PC-3 (cell line): ENCODE measurements around the gene EIF3D. TPM values are rescaled to one million over a fixed set of nuclear protein-coding genes. Genes with fewer than 3 reads are reported as not detected.

Experiments used
- ATAC-seq: fragments of 200-7000 bp; cut with Tn5 transposase; 2 replicates; pipeline ENCODE4 v1.9.1; 2020; ENCODE audit warnings: mild to moderate bottlenecking, moderate library complexity
- BruUV-seq: library from RNA; stranded (reverse); fragments of 400-500 nt; replicated peaks from 2 replicates; lab custom pipeline; 2021; lab: Mats Ljungman, UMichigan
- CTCF ChIA-PET: fragments of 300-600 bp; sonication (Branson Sonifier 250); formaldehyde crosslinking; loops from one replicate; lab custom pipeline; 2022; ENCODE audit warnings: antibody characterized with exemption; lab: Charles Lee
- POLR2A ChIA-PET: fragments of 300-600 bp; sonication (Branson Sonifier 250); formaldehyde crosslinking; loops from one replicate; lab custom pipeline; 2022; ENCODE audit warnings: antibody characterized with exemption; ENCODE audit not compliant: unreplicated experiment; lab: Charles Lee
- DNase-seq: peaks from one replicate; pipeline ENCODE4 v3.0.0-alpha.2; 2015
- H2AFZ ChIP-seq: fragments of 300-600 bp; sonication (generic); 2 replicates; pipeline ENCODE4 v1.6.0; 2016; ENCODE audit warnings: antibody characterized with exemption, low read length
- H3F3A ChIP-seq: fragments of 300-600 bp; sonication (generic); one replicate; pipeline ENCODE4 v1.6.0; 2017; ENCODE audit warnings: antibody characterized with exemption, low read length, control low read depth, mild to moderate bottlenecking; ENCODE audit not compliant: unreplicated experiment
- H3K27ac ChIP-seq: fragments of 300-600 bp; sonication (generic); 2 replicates; pipeline ENCODE4 v1.5.1; 2016; ENCODE audit warnings: mild to moderate bottlenecking, low read length
- H3K27me3 ChIP-seq: fragments of 300-600 bp; sonication (generic); 2 replicates; pipeline ENCODE4 v1.6.1; 2016; ENCODE audit warnings: low read length, mixed read lengths
- H3K36me3 ChIP-seq: fragments of 300-600 bp; sonication (generic); 2 replicates; pipeline ENCODE4 v1.6.1; 2016; ENCODE audit warnings: low read depth, mixed run types, low read length, mixed read lengths
- H3K4me1 ChIP-seq: fragments of 300-600 bp; sonication (generic); 2 replicates; pipeline ENCODE4 v1.5.1; 2016; ENCODE audit warnings: low read length; ENCODE audit not compliant: insufficient read depth
- H3K4me2 ChIP-seq: fragments of 300-600 bp; sonication (generic); 2 replicates; pipeline ENCODE4 v1.6.0; 2016; ENCODE audit warnings: low read length
- H3K4me3 ChIP-seq: fragments of 300-600 bp; sonication (generic); 2 replicates; pipeline ENCODE4 v1.5.1; 2016; ENCODE audit warnings: mild to moderate bottlenecking, low read length, mixed read lengths
- H3K79me2 ChIP-seq: fragments of 300-600 bp; sonication (generic); 2 replicates; pipeline ENCODE4 v1.6.1; 2017; ENCODE audit warnings: low read length, mixed read lengths
- H3K9ac ChIP-seq: fragments of 300-600 bp; sonication (generic); 2 replicates; pipeline ENCODE4 v1.6.0; 2016; ENCODE audit warnings: mild to moderate bottlenecking, low read length
- H3K9me2 ChIP-seq: fragments of 300-600 bp; sonication (generic); replicated peaks from 2 replicates; pipeline ENCODE4 v1.6.1; 2016; ENCODE audit warnings: mixed run types, low read length, mixed read lengths
- H3K9me3 ChIP-seq: fragments of 300-600 bp; sonication (generic); 2 replicates; pipeline ENCODE4 v1.6.1; 2016; ENCODE audit warnings: low read length, mixed read lengths
- H4K20me1 ChIP-seq: fragments of 300-600 bp; sonication (generic); 2 replicates; pipeline ENCODE4 v1.6.1; 2016; ENCODE audit warnings: low read length, mixed read lengths
- EZH2 ChIP-seq: fragments of 300-600 bp; sonication (generic); IDR thresholded peaks from one replicate; pipeline ENCODE4 v1.6.1; 2017; ENCODE audit warnings: antibody characterized with exemption, mild to moderate bottlenecking, low read length; ENCODE audit not compliant: unreplicated experiment
- EZH2phosphoT487 ChIP-seq: fragments of 300-600 bp; sonication (generic); IDR thresholded peaks from 2 replicates; pipeline ENCODE4 v1.6.1; 2018; ENCODE audit warnings: mild to moderate bottlenecking, antibody characterized with exemption, low read length, borderline replicate concordance
- intact Hi-C: fragments of 100-400 bp; cut with micrococcal nuclease; formaldehyde crosslinking; loops from 2 replicates; pipeline ENCODE4 v1.9.0; 2023
- total RNA-seq: library from RNA; depleted of rRNA; stranded (reverse); fragments of >200 nt; gene quantifications from 2 replicates; pipeline ENCODE4 v1.2.3, GENCODE V29; 2014
- TF ChIP-seq, protein P1 (sequence below): fragments of 300-600 bp; sonication (generic); conservative IDR thresholded peaks from 2 replicates; pipeline ENCODE4 v1.5.1; 2017; ENCODE audit warnings: antibody characterized with exemption, low read depth, mild to moderate bottlenecking, low read length

The EIF3D gene
- total RNA-seq, 1 experiment from 2014 or later = 247 TPM

DNA sequence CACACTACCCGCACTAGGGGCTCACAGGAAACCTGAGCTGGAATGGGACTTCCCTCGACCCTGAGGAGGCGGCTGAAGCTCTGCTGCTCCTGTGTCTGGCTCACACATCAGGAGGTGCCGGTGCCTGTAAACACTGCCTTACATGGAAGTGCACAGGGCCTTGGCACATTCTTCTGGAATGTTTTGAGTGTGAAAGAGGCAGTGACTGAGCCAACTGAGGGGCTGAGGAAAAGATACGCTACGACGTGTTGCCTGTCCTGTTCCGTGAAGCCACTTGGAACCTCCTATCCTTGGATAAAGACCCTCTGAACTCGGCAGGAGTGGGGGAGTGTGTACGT is 58.0 kb downstream of the EIF3D start:
- no peaks in the 10 kb centered on the region for H3K9me3 ChIP-seq
- TF ChIP-seq, protein P1, sequence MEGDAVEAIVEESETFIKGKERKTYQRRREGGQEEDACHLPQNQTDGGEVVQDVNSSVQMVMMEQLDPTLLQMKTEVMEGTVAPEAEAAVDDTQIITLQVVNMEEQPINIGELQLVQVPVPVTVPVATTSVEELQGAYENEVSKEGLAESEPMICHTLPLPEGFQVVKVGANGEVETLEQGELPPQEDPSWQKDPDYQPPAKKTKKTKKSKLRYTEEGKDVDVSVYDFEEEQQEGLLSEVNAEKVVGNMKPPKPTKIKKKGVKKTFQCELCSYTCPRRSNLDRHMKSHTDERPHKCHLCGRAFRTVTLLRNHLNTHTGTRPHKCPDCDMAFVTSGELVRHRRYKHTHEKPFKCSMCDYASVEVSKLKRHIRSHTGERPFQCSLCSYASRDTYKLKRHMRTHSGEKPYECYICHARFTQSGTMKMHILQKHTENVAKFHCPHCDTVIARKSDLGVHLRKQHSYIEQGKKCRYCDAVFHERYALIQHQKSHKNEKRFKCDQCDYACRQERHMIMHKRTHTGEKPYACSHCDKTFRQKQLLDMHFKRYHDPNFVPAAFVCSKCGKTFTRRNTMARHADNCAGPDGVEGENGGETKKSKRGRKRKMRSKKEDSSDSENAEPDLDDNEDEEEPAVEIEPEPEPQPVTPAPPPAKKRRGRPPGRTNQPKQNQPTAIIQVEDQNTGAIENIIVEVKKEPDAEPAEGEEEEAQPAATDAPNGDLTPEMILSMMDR = no peak
- no peak for TF ChIP-seq EZH2phosphoT487
- no peak for TF ChIP-seq EZH2
- H3K9me2 ChIP-seq = no peaks in the 10 kb centered on the region
- H4K20me1 ChIP-seq = no peaks in the 10 kb centered on the region
- 0 out of 2 replicates have a peak overlapping the region, but pooled peaks have one; percentile 17 for H3K4me2 ChIP-seq
- H3K4me3 ChIP-seq = no peak overlapping the region
- ATAC-seq (no peak), DNase-seq (no peak)
- ChIA-PET POLR2A (no interaction called here), CTCF (interaction anchor here (1.3 kb wide), 1 partner anchor 100 kb away, joined by 5 read pairs; no protein-coding TSS in a partner anchor)
- no peaks in the 10 kb centered on the region for H3F3A ChIP-seq
- intact Hi-C loops = loop anchor here (1.0 kb wide), 2 partner anchors 138 to 170 kb away; no protein-coding TSS in a partner anchor
- no TSS peak for BruUV-seq
- no peak overlapping the region for H2AFZ ChIP-seq
- H3K27me3 ChIP-seq = no peaks in the 10 kb centered on the region
- peaks cover 52% of the 10 kb centered on the region for H3K4me1 ChIP-seq
- H3K9ac ChIP-seq = no peak overlapping the region
- H3K36me3 ChIP-seq = peaks cover 3% of the 10 kb centered on the region; the same call in 1 of the 2 replicates
- H3K27ac ChIP-seq = peak overlapping the region; percentile 44
- peaks cover 31% of the 10 kb centered on the region; the same call in 1 of the 2 replicates for H3K79me2 ChIP-seq

DNA sequence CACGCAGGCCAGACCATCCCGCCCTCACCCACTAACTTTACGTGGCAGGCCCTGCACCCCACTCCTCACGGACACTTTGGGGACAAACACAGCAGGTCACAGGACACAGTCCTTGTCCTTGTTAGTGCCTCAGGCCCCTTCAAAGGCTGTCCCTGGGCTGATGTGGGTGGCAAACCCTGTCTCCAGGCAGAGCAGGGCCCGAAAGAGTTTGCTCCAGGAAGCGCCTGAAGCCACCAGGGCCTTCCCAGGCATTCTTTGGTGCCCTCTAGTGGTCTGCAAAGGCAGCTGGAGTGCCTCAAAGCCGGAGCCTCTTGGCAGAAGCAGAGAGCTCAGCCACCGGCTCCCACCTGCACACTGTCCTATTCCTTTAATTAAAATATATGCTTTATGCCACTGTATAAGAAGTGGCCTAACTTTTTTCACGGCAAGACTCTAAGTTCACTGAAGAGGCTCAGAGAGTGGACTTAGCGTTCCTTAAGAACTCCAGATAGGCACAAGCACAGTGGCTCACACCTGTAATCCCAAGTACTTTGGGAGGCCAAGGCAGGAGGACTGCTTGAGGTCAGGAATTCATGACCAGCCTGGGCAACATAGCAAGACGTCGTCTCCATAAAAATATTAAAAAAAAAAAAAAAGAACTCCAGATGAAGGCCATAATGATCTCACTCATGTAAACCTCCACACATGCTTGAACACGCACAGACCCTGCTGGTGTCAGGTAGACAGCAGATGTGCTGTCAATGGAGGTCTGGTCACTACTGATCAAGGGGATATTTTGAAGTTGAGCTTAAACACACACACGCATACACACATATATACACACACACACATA is 58.6 kb downstream of the EIF3D start:
- no peaks in the 10 kb centered on the region for H3K9me2 ChIP-seq
- no peak overlapping the region for H3K9ac ChIP-seq
- intact Hi-C loops = loop anchor here (1.0 kb wide), 2 partner anchors 137 to 169 kb away; no protein-coding TSS in a partner anchor
- H3K4me3 ChIP-seq = no peak overlapping the region
- TF ChIP-seq EZH2phosphoT487 = no peak
- TF ChIP-seq, protein P1 = peak; percentile 82
- H3K4me2 ChIP-seq = peak overlapping the region; percentile 14; the same call in 1 of the 2 replicates
- peak; percentile 84 for DNase-seq
- ChIA-PET POLR2A (interaction anchor here (1.0 kb wide), 1 partner anchor 82 kb away, joined by 7 read pairs; the partner anchor contains the start of gene MYH9), CTCF (interaction anchor here (0.6 to 1.6 kb wide), 7 partner anchors 65 to 168 kb away, joined by 3 to 8 read pairs (median 4); no protein-coding TSS in a partner anchor)
- H3K4me1 ChIP-seq = peaks cover 58% of the 10 kb centered on the region
- H4K20me1 ChIP-seq = no peaks in the 10 kb centered on the region
- peaks cover 3% of the 10 kb centered on the region; the same call in 1 of the 2 replicates for H3K36me3 ChIP-seq
- no peaks in the 10 kb centered on the region for H3K9me3 ChIP-seq
- no peak overlapping the region for H2AFZ ChIP-seq
- peaks cover 31% of the 10 kb centered on the region; the same call in 1 of the 2 replicates for H3K79me2 ChIP-seq
- H3K27ac ChIP-seq = no peak overlapping the region
- no TSS peak for BruUV-seq
- no peaks in the 10 kb centered on the region for H3F3A ChIP-seq
- ATAC-seq = peak; percentile 53
- H3K27me3 ChIP-seq = no peaks in the 10 kb centered on the region
